GM18520 (cell line): ENCODE measurements around the gene PDE4A.
"Not testable (repeated sequence)": the region's sequence is repeated elsewhere in the genome, so short reads cannot be mapped to it uniquely, and the experiment has no call there.

Source experiments
- ATAC-seq: cut with Tn5 transposase; IDR thresholded peaks from one replicate; pipeline ENCODE4 v1.9.1; 2021; ENCODE audit not compliant: unreplicated experiment

PDE4A gene

GRCh38 chr19:10420444-10421239, at the start of gene PDE4A:
Gene PDE4A (plus strand): TSS chr19:10420538. CDS start chr19:10420765, 227 bp downstream.
- ATAC-seq, result no peak

- ATAC-seq, result no peak
These were observed 47.6 kb upstream of the PDE4A start for GRCh38 chr19:10372690-10373089.

- ATAC-seq, result no peak
These were observed 45.4 kb upstream of the PDE4A start for GRCh38 chr19:10374931-10375330.

GRCh38 chr19:10377140-10377640, 43.1 kb upstream of the PDE4A start:
- not testable (repeated sequence) for ATAC-seq

GRCh38 chr19:10378124-10378523, 42.2 kb upstream of the PDE4A start:
- no peak for ATAC-seq

- no peak for ATAC-seq
These were observed 40.4 kb upstream of the PDE4A start for GRCh38 chr19:10379880-10380312.

- peak; percentile 96 for ATAC-seq
These were observed 39.8 kb upstream of the PDE4A start, which contains the start of gene TYK2 for GRCh38 chr19:10380313-10381102. Gene TYK2 (minus strand): TSS chr19:10380572. CDS start chr19:10378406, 2,166 bp downstream.

GRCh38 chr19:10383223-10383499, 37.2 kb upstream of the PDE4A start:
- not testable (repeated sequence) for ATAC-seq

- no peak for ATAC-seq
These were observed 35.8 kb upstream of the PDE4A start for GRCh38 chr19:10384580-10384979.

GRCh38 chr19:10388957-10389356, 31.4 kb upstream of the PDE4A start:
- no peak for ATAC-seq

- no peak for ATAC-seq
These were observed 30.5 kb upstream of the PDE4A start for GRCh38 chr19:10389863-10390262.

GRCh38 chr19:10390652-10391286, 29.6 kb upstream of the PDE4A start:
- no peak for ATAC-seq

GRCh38 chr19:10392120-10392519, 28.2 kb upstream of the PDE4A start:
- ATAC-seq, result no peak

GRCh38 chr19:10393137-10393536, 27.2 kb upstream of the PDE4A start:
- no peak for ATAC-seq

- no peak for ATAC-seq
These were observed 25.3 kb upstream of the PDE4A start for GRCh38 chr19:10395003-10395402.

GRCh38 chr19:10395436-10395835, 24.9 kb upstream of the PDE4A start:
- ATAC-seq, result no peak

GRCh38 chr19:10395917-10396316, 24.4 kb upstream of the PDE4A start:
- ATAC-seq, result no peak

- ATAC-seq, result no peak
These were observed 21.5 kb upstream of the PDE4A start for GRCh38 chr19:10398819-10399218.

- ATAC-seq, result not testable (repeated sequence)
These were observed 21.0 kb upstream of the PDE4A start for GRCh38 chr19:10399340-10399739.

GRCh38 chr19:10399878-10400277, 20.5 kb upstream of the PDE4A start:
- ATAC-seq, result no peak

- no peak for ATAC-seq
These were observed 17.8 kb upstream of the PDE4A start for GRCh38 chr19:10402441-10403038.
